OCI-LY1 (cell line): ENCODE results near the gene BRF1.

ENCODE experiments used
- H2AFZ ChIP-seq: fragments of 200-600 bp; sonication (generic), shearing (Covaris generic); 2 replicates; pipeline ENCODE4 v1.6.0; 2014; ENCODE audit warnings: antibody characterized with exemption, mild to moderate bottlenecking, low read length
- H3F3A ChIP-seq: fragments of 200-600 bp; sonication (generic), shearing (Covaris generic); 2 replicates; pipeline ENCODE4 v1.6.0; 2014; ENCODE audit warnings: mild to moderate bottlenecking, antibody characterized with exemption, low read length, moderate library complexity; ENCODE audit not compliant: insufficient read depth
- H3K27ac ChIP-seq: fragments of 200-600 bp; sonication (generic); 2 replicates; pipeline ENCODE4 v1.5.1; 2014; ENCODE audit warnings: low read length, mixed run types, mild to moderate bottlenecking, low read depth; ENCODE audit not compliant: poor library complexity, severe bottlenecking
- H3K27me3 ChIP-seq: fragments of 200-600 bp; sonication (generic); 2 replicates; pipeline ENCODE4 v1.6.0; 2014; ENCODE audit warnings: antibody characterized with exemption, mild to moderate bottlenecking, low read length, moderate library complexity; ENCODE audit not compliant: insufficient read depth
- H3K36me3 ChIP-seq: fragments of 200-600 bp; sonication (generic); 2 replicates; pipeline ENCODE4 v1.6.1; 2014; ENCODE audit warnings: mild to moderate bottlenecking, antibody characterized with exemption, low read length, moderate library complexity, mixed read lengths; ENCODE audit not compliant: insufficient read depth
- H3K4me1 ChIP-seq: fragments of 200-600 bp; sonication (generic); 2 replicates; pipeline ENCODE4 v1.5.1; 2014; ENCODE audit warnings: mild to moderate bottlenecking, low read length, moderate library complexity; ENCODE audit not compliant: insufficient read depth, severe bottlenecking
- H3K4me2 ChIP-seq: fragments of 200-600 bp; sonication (generic), shearing (Covaris generic); 2 replicates; pipeline ENCODE4 v1.6.1; 2014; ENCODE audit warnings: low read length
- H3K4me3 ChIP-seq: fragments of 200-600 bp; sonication (generic); 2 replicates; pipeline ENCODE4 v1.5.1; 2014; ENCODE audit warnings: low read length, low read depth, mild to moderate bottlenecking, mixed read lengths; ENCODE audit not compliant: poor library complexity, severe bottlenecking
- H3K79me2 ChIP-seq: fragments of 200-600 bp; shearing (Covaris generic); 2 replicates; pipeline ENCODE4 v1.6.1; 2016; ENCODE audit warnings: mixed run types, low read length, mixed read lengths; ENCODE audit not compliant: insufficient read depth
- H3K9ac ChIP-seq: fragments of 200-600 bp; sonication (generic), shearing (Covaris generic); 2 replicates; pipeline ENCODE4 v1.6.1; 2014; ENCODE audit warnings: mild to moderate bottlenecking, low read length, mixed read lengths
- H3K9me2 ChIP-seq: fragments of 200-600 bp; sonication (generic), shearing (Covaris generic); 2 replicates; pipeline ENCODE4 v1.6.1; 2014; ENCODE audit warnings: low read depth, mild to moderate bottlenecking, low read length, mixed read lengths
- H3K9me3 ChIP-seq: fragments of 200-600 bp; shearing (Covaris generic); 2 replicates; pipeline ENCODE4 v1.6.1; 2014; ENCODE audit warnings: low read length, mixed read lengths
- H4K20me1 ChIP-seq: fragments of 200-600 bp; sonication (generic), shearing (Covaris generic); 2 replicates; pipeline ENCODE4 v1.6.0; 2016; ENCODE audit warnings: mild to moderate bottlenecking, low read length; ENCODE audit not compliant: insufficient read depth
- EZH2 ChIP-seq: fragments of 200-600 bp; sonication (generic), shearing (Covaris generic); IDR thresholded peaks from 2 replicates; pipeline ENCODE4 v1.8.0; 2017; ENCODE audit warnings: borderline replicate concordance, mixed run types, mild to moderate bottlenecking, antibody characterized with exemption, low read length, moderate library complexity, mixed read lengths
- TF ChIP-seq, protein P1 (sequence below): fragments of 200-600 bp; sonication (generic), shearing (Covaris generic); IDR thresholded peaks from 2 replicates; pipeline ENCODE4 v1.5.1; 2017; ENCODE audit warnings: mild to moderate bottlenecking, antibody characterized with exemption, low read length, moderate library complexity, mixed read lengths

The BRF1 gene

DNA sequence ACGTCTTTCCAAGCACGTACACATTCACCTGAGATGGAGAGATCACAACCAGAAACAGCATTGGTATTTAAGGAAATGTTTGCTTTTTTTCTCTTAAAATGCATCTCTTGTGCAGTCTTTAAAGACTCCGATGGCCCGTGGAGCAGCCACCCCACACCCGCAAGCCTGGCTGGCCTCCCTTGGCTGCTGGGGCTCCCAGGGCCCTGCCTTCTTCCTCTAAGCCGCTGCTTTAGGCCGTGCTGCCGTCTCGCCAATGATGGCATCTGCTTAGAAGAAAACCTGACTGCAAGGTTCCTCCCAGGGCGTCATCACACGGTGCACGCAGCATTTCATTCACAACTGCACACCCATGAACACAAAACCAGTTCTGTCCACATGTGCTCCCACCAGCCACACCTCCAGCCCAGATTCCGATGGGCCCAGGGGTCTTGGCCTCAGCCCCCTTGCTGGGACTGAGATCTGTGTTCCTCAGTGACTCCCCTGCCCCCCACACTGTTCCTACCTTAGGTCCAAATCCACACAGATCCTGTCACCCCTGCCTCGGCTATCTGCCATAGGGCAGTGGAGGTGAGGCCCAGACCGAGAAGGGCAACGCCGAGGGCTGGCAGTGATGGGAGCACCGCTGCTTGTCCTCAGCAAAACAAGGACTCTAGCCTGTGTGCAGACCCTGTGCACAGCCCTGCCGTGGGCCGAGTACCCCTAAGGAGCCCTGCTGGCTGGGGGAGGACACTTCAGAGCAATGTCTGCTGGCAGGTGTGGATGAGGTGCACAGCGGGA lies 48.1 kb downstream of the BRF1 start:
- no peak overlapping the region for H3K4me2 ChIP-seq
- peaks cover 16% of the 10 kb centered on the region for H3K4me1 ChIP-seq

DNA sequence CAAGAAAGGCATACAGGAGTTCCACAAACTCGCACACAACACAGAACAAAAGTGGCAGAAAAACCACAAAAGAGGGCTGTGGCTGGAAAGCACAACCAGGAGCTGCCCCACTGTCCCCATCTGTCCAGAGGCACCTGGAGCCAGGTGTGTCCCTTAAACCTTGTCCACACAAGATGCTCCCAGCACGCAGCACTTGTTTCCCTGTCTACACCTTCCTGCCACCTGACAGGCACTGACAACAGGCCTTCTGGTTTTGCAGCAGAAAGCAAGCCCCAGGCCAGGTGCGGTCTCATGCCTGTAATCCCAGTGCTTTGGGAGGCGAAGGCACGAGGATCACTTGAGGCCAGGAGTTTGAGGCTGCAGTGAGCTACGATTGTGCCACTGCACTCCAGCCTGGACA lies 48.9 kb downstream of the BRF1 start:
- Histone ChIP-seq H4K20me1 (no peaks in the 10 kb centered on the region), H3K9ac (no peak overlapping the region)

More for the DNA sequence above, 48.1 kb downstream of the BRF1 start:
- no peaks in the 10 kb centered on the region for H3K79me2 ChIP-seq
- no peak for TF ChIP-seq EZH2
- TF ChIP-seq, protein P1, sequence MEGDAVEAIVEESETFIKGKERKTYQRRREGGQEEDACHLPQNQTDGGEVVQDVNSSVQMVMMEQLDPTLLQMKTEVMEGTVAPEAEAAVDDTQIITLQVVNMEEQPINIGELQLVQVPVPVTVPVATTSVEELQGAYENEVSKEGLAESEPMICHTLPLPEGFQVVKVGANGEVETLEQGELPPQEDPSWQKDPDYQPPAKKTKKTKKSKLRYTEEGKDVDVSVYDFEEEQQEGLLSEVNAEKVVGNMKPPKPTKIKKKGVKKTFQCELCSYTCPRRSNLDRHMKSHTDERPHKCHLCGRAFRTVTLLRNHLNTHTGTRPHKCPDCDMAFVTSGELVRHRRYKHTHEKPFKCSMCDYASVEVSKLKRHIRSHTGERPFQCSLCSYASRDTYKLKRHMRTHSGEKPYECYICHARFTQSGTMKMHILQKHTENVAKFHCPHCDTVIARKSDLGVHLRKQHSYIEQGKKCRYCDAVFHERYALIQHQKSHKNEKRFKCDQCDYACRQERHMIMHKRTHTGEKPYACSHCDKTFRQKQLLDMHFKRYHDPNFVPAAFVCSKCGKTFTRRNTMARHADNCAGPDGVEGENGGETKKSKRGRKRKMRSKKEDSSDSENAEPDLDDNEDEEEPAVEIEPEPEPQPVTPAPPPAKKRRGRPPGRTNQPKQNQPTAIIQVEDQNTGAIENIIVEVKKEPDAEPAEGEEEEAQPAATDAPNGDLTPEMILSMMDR, result no peak
- no peak overlapping the region for H3K27ac ChIP-seq
- no peak overlapping the region for H2AFZ ChIP-seq
- no peaks in the 10 kb centered on the region for H3F3A ChIP-seq
- H3K4me3 ChIP-seq, result no peak overlapping the region
- no peaks in the 10 kb centered on the region for H3K9me2 ChIP-seq
- no peaks in the 10 kb centered on the region for H3K27me3 ChIP-seq
- H3K9me3 ChIP-seq, result no peaks in the 10 kb centered on the region
- peaks cover 21% of the 10 kb centered on the region for H3K36me3 ChIP-seq
- H4K20me1 ChIP-seq, result no peaks in the 10 kb centered on the region
- H3K9ac ChIP-seq, result no peak overlapping the region

DNA sequence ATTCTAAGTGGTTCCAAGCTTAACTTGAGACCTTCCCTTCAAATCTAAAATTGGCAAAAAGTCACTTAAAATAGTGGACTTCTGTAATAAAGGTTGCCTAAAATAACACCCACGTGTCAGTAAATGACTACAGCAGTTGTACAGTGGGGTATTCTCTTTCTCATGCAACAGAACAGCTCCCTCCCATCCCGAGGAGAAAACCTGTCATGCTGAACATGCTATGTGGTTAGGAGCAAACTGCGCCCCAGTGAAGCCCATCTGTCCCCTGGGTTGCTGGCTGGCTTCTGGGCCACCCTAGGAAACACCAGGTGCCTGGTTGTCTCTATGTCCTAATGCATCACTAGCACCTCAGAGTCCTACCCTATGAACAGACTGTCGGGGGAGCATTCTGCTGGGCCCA lies 49.8 kb downstream of the BRF1 start:
- Histone ChIP-seq H3K9me3 (no peaks in the 10 kb centered on the region), H3K27ac (no peak overlapping the region), H3K9ac (no peak overlapping the region), H3K4me3 (no peak overlapping the region), H3K79me2 (no peaks in the 10 kb centered on the region), H3K27me3 (no peaks in the 10 kb centered on the region), H4K20me1 (no peaks in the 10 kb centered on the region), H3K4me1 (peaks cover 19% of the 10 kb centered on the region), H3K4me2 (no peak overlapping the region), H3K36me3 (peaks cover 21% of the 10 kb centered on the region), H3K9me2 (no peaks in the 10 kb centered on the region), H2AFZ (no peak overlapping the region), H3F3A (no peaks in the 10 kb centered on the region)
- TF ChIP-seq, protein P1, result no peak
- no peak for TF ChIP-seq EZH2

More for the DNA sequence above, 48.9 kb downstream of the BRF1 start:
- Histone ChIP-seq H2AFZ (no peak overlapping the region), H3K27me3 (no peaks in the 10 kb centered on the region), H3K4me2 (no peak overlapping the region), H3K4me1 (peaks cover 19% of the 10 kb centered on the region), H3K9me2 (no peaks in the 10 kb centered on the region), H3K4me3 (no peak overlapping the region), H3K36me3 (peaks cover 21% of the 10 kb centered on the region), H3K9me3 (no peaks in the 10 kb centered on the region), H3F3A (no peaks in the 10 kb centered on the region), H3K27ac (no peak overlapping the region), H3K79me2 (no peaks in the 10 kb centered on the region)
- TF ChIP-seq EZH2, result no peak
- TF ChIP-seq, protein P1, result no peak
